Measurements from ENCODE around the gene BMP7. TPM values are rescaled to one million over a fixed set of nuclear protein-coding genes. Genes with fewer than 3 reads are reported as not detected.

The BMP7 gene
- total and polyA plus RNA-seq, 8 donors, result 0.12 to 2.5 (median 0.33) TPM; not detected in 1

- Histone ChIP-seq H3K9me3 (no peaks in the 10 kb centered on the region), H3K4me1 (no peaks in the 10 kb centered on the region), H3K27ac (no peak overlapping the region), H3K27me3 (no peaks in the 10 kb centered on the region), H3K4me3 (no peak overlapping the region), H3K36me3 (no peaks in the 10 kb centered on the region)
- ATAC-seq, result no peak
- FAIRE-seq, result no peak
- TF ChIP-seq CTCF (IDR thresholded peaks at IDR 0.05), result no peak
- intact Hi-C loops (cut with DNase I), result no loop called here
- no peak for DNase-seq
- 88 to 95% methylated on average over 16 to 17 of the region's 17 CpGs for WGBS, 2 donors
These were observed 75.7 kb downstream of the BMP7 start for GRCh38 chr20:57190536-57191264.

- no peak for TF ChIP-seq CTCF (IDR thresholded peaks at IDR 0.05)
- Histone ChIP-seq H3K27ac (no peak overlapping the region), H3K36me3 (no peaks in the 10 kb centered on the region), H3K9me3 (no peaks in the 10 kb centered on the region), H3K4me1 (no peaks in the 10 kb centered on the region), H3K27me3 (no peaks in the 10 kb centered on the region), H3K4me3 (no peak overlapping the region)
- FAIRE-seq (no peak), ATAC-seq (no peak), DNase-seq (no peak)
- 81 to 88% methylated on average over 5 of the region's 5 CpGs for WGBS, 2 donors
- intact Hi-C loops (cut with DNase I), result loop anchor here in 1 of 3 donors (10.0 kb wide), 1 partner anchor 65 kb away; no protein-coding TSS in a partner anchor
These were observed 76.7 kb downstream of the BMP7 start for GRCh38 chr20:57189713-57190112.

GRCh38 chr20:57188576-57189079 lies 77.8 kb downstream of the BMP7 start:
- Histone ChIP-seq H3K4me3 (no peak overlapping the region), H3K27me3 (no peaks in the 10 kb centered on the region), H3K4me1 (no peaks in the 10 kb centered on the region), H3K36me3 (no peaks in the 10 kb centered on the region), H3K9me3 (no peaks in the 10 kb centered on the region), H3K27ac (no peak overlapping the region)
- FAIRE-seq (no peak), ATAC-seq (no peak), DNase-seq (no peak)
- no peak for TF ChIP-seq CTCF (IDR thresholded peaks at IDR 0.05)
- 84 to 92% methylated on average over 6 of the region's 6 CpGs for WGBS, 2 donors
- intact Hi-C loops (cut with DNase I), result loop anchor here in 1 of 3 donors (10.0 kb wide), 1 partner anchor 64 kb away; no protein-coding TSS in a partner anchor

GRCh38 chr20:57188056-57188455 lies 78.4 kb downstream of the BMP7 start:
- Histone ChIP-seq H3K27ac (no peak overlapping the region), H3K27me3 (no peaks in the 10 kb centered on the region), H3K9me3 (no peaks in the 10 kb centered on the region), H3K4me1 (no peaks in the 10 kb centered on the region), H3K4me3 (no peak overlapping the region), H3K36me3 (no peaks in the 10 kb centered on the region)
- ATAC-seq, result no peak
- WGBS, 2 donors, result 84 to 92% methylated on average over 9 of the region's 9 CpGs
- intact Hi-C loops (cut with DNase I), result loop anchor here in 1 of 3 donors (10.0 kb wide), 1 partner anchor 63 kb away; no protein-coding TSS in a partner anchor
- no peak for DNase-seq
- no peak for FAIRE-seq
- TF ChIP-seq CTCF (IDR thresholded peaks at IDR 0.05), result no peak

Data from pancreas (tissue), 10 donors.